HEK293T (cell line): Measurements from ENCODE around the gene YTHDF1.

ENCODE experiments used
- CTCF ChIA-PET: fragments of 350-600 bp; formaldehyde crosslinking; extraction: SDS; loops from one replicate; lab custom pipeline; 2021; ENCODE audit warnings: antibody characterized with exemption, inconsistent platforms; lab: Yijun Ruan, JAX
- POLR2A ChIA-PET: fragments of 350-600 bp; formaldehyde crosslinking; extraction: SDS; loops from one replicate; lab custom pipeline; 2020; ENCODE audit warnings: antibody characterized with exemption, inconsistent platforms; lab: Yijun Ruan, JAX
- DNase-seq: peaks from one replicate; pipeline ENCODE4 v3.0.0; 2012; ENCODE audit warnings: mixed read lengths; ENCODE audit errors: extremely low spot score
- ARNT ChIP-seq: fragments of 450-650 bp; IDR thresholded peaks from 2 replicates; pipeline ENCODE4 v1.6.1; 2017; ENCODE audit warnings: mild to moderate bottlenecking
- BHLHE40 ChIP-seq: fragments of 450-650 bp; IDR thresholded peaks from 2 replicates; pipeline ENCODE4 v1.6.1; 2016; ENCODE audit warnings: mild to moderate bottlenecking, moderate library complexity, borderline replicate concordance
- CTBP1 ChIP-seq: fragments of 450-650 bp; IDR thresholded peaks from 2 replicates; pipeline ENCODE4 v1.6.1; 2016; ENCODE audit warnings: borderline replicate concordance
- ELF4 ChIP-seq: fragments of 450-650 bp; IDR thresholded peaks from 2 replicates; pipeline ENCODE4 v1.6.1; 2017; ENCODE audit warnings: antibody characterized with exemption
- FOXA1 ChIP-seq: fragments of 450-650 bp; IDR thresholded peaks from 2 replicates; pipeline ENCODE4 v1.6.1; 2016; ENCODE audit warnings: mild to moderate bottlenecking
- FOXK2 ChIP-seq: fragments of 450-650 bp; IDR thresholded peaks from 2 replicates; pipeline ENCODE4 v1.6.1; 2016; ENCODE audit warnings: mild to moderate bottlenecking
- FOXM1 ChIP-seq: fragments of 450-650 bp; IDR thresholded peaks from 2 replicates; pipeline ENCODE4 v1.6.1; 2017; ENCODE audit warnings: mild to moderate bottlenecking, borderline replicate concordance
- HDGF ChIP-seq: fragments of 450-650 bp; IDR thresholded peaks from 2 replicates; pipeline ENCODE4 v1.6.1; 2017; ENCODE audit warnings: antibody characterized with exemption, borderline replicate concordance
- L3MBTL2 ChIP-seq: fragments of 450-650 bp; conservative IDR thresholded peaks from 2 replicates; pipeline ENCODE4 v1.6.1; 2016; ENCODE audit warnings: mild to moderate bottlenecking
- LEF1 ChIP-seq: fragments of 450-650 bp; IDR thresholded peaks from 2 replicates; pipeline ENCODE4 v1.6.1; 2017; ENCODE audit warnings: mild to moderate bottlenecking, borderline replicate concordance
- NFRKB ChIP-seq: fragments of 450-650 bp; IDR thresholded peaks from 2 replicates; pipeline ENCODE4 v1.6.1; 2016; ENCODE audit warnings: mild to moderate bottlenecking, moderate library complexity
- PKNOX1 ChIP-seq: fragments of 450-650 bp; IDR thresholded peaks from 2 replicates; pipeline ENCODE4 v1.6.1; 2016
- SP1 ChIP-seq: fragments of 450-650 bp; IDR thresholded peaks from 2 replicates; pipeline ENCODE4 v1.6.1; 2017
- SUZ12 ChIP-seq: fragments of 450-650 bp; IDR thresholded peaks from 2 replicates; pipeline ENCODE4 v1.6.1; 2016; ENCODE audit warnings: mild to moderate bottlenecking
- TARDBP ChIP-seq: fragments of 450-650 bp; IDR thresholded peaks from 2 replicates; pipeline ENCODE4 v1.6.1; 2016
- ZNF384 ChIP-seq: fragments of 450-650 bp; IDR thresholded peaks from 2 replicates; pipeline ENCODE4 v1.6.1; 2016

The YTHDF1 gene

DNA sequence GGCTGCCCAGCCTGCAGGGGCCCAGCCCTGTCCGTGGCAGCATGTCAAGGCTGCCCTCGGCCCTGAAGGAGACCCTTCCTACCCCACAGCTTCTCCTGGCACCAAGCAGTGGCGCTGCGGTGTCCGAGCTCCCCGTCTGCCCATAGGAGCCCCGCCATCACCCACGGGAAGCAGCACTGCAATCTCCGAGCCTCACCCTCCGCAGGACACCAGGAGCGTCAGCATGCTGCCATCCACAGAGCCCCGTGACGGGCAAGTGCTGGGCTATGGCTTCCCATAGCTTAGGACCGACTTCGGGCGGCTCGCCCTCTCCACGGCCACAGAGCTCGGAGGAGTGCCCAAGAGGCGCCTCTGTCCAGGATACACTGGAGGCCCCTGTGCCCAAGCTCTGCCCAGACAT lies 25.1 kb downstream of the YTHDF1 start:
- ChIA-PET POLR2A (interaction anchor here (1.4 kb wide), 1 partner anchor 9 kb away, joined by 3 read pairs; no protein-coding TSS in a partner anchor), CTCF (no interaction called here)
- TF ChIP-seq PKNOX1, result no peak
- no peak for TF ChIP-seq FOXK2
- no peak for TF ChIP-seq SUZ12
- no peak for TF ChIP-seq FOXA1
- no peak for TF ChIP-seq SP1
- no peak for TF ChIP-seq L3MBTL2
- no peak for TF ChIP-seq CTBP1
- no peak for TF ChIP-seq ELF4
- TF ChIP-seq HDGF, result no peak
- TF ChIP-seq NFRKB, result no peak
- TF ChIP-seq ZNF384, result no peak
- TF ChIP-seq LEF1, result no peak
- no peak for TF ChIP-seq BHLHE40
- no peak for TF ChIP-seq ARNT
- no peak for TF ChIP-seq FOXM1
- no peak for DNase-seq

DNA sequence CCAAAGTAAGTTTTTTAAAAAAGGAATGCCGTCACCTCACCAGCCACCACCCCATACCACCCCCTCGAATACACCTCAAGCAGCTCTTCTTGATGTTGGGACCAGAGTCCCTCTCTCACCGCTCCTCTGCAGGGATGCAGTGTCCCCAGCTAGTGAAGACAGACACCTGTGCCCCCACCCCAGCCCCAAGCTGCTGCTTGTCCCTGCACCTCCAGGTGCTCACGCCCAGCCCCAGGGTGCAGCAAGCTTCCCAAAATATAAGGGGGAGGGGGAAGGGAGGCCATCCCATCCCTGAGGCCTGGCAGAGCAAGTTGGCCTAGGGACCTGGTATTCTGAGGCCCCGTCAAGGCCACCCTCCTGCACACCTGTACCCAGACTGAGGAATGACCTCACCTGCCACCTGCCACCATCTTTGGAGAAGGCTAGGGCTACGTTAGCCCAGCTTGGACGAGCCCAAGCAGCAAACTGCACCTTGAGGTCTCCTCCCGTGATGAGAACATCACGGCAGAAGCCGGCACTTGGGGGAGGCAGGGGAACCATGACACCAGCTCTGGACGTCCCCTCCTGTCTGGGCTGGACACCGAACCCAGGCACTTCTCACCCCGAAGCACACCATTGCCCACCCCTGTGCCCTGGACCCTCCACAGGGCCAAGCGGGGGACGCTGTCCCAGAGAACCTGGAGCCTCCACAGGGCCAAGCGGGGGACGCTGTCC lies 25.9 kb downstream of the YTHDF1 start:
- DNase-seq, result no peak
- TF ChIP-seq SP1, result no peak
- TF ChIP-seq L3MBTL2, result no peak
- TF ChIP-seq ZNF384, result no peak
- no peak for TF ChIP-seq PKNOX1
- TF ChIP-seq LEF1, result no peak
- TF ChIP-seq SUZ12, result no peak
- TF ChIP-seq HDGF, result no peak
- TF ChIP-seq ELF4, result no peak
- no peak for TF ChIP-seq FOXM1
- no peak for TF ChIP-seq FOXK2
- TF ChIP-seq ARNT, result no peak
- TF ChIP-seq TARDBP, result no peak
- no peak for TF ChIP-seq NFRKB
- POLR2A ChIA-PET, result interaction anchor here (1.4 kb wide), 1 partner anchor 10 kb away, joined by 3 read pairs; no protein-coding TSS in a partner anchor
- CTCF ChIA-PET, result no interaction called here

DNA sequence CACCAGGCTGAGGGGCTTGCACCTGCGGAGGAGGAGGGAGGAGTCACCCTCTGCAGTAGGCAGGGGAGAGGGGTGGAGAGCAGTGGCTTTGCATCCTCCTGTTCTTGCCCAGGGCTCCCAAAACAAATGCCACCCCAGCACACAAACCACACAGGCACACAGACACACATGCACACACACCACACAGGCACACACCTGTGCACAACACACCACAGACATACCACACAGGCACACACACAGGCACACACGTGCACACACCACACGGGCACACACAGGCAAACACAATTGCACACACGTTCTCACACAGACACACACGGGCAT lies 26.6 kb downstream of the YTHDF1 start:
- POLR2A ChIA-PET, result no interaction called here
- CTCF ChIA-PET, result no interaction called here
- no peak for DNase-seq
- TF ChIP-seq FOXM1 (no peak), TARDBP (no peak), ZNF384 (no peak), BHLHE40 (no peak), NFRKB (no peak), ARNT (no peak), SUZ12 (no peak), LEF1 (no peak), ELF4 (no peak), L3MBTL2 (no peak), PKNOX1 (no peak), FOXK2 (no peak), SP1 (no peak), HDGF (no peak), CTBP1 (no peak), FOXA1 (no peak)

DNA sequence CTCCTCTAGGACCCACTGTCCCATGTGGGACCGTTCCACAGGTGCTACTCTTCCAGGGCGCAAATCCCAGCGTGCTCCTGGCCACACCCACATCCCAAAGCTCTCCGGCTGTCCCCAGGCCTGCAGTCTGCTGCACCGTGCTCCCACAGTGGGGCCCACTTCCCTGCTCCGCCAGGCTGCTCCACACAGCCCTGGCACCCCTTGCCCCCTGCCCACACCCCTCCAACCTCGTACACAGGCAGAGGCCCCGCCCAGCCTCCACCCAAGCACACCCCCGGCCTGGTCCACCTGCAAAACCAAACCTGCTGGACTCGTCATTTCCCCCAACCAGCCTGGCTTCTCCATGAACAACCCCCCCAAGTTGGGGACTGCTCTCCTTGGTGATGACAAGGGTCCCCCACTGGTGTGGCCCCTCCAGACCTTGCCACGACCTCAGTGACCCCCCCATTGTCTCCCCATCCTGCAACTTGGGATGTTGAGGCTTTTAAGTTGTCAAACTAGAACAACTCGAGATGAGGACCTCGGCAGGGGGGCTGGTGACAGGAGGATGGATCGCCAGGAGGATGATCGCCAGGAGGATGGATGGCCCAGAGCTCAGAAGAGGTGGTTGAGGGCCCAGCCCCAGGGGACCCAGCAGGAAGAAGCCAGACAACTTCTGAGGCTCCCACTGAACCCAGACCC lies 27.1 kb downstream of the YTHDF1 start:
- ChIA-PET CTCF (no interaction called here), POLR2A (no interaction called here)
- DNase-seq, result no peak
- TF ChIP-seq BHLHE40, result no peak
- no peak for TF ChIP-seq ZNF384
- no peak for TF ChIP-seq SP1
- TF ChIP-seq PKNOX1, result no peak
- no peak for TF ChIP-seq NFRKB
- no peak for TF ChIP-seq FOXA1
- no peak for TF ChIP-seq LEF1
- TF ChIP-seq ELF4, result no peak
- TF ChIP-seq FOXM1, result no peak
- no peak for TF ChIP-seq CTBP1
- no peak for TF ChIP-seq FOXK2
- TF ChIP-seq SUZ12, result no peak
- TF ChIP-seq ARNT, result no peak
- no peak for TF ChIP-seq HDGF

DNA sequence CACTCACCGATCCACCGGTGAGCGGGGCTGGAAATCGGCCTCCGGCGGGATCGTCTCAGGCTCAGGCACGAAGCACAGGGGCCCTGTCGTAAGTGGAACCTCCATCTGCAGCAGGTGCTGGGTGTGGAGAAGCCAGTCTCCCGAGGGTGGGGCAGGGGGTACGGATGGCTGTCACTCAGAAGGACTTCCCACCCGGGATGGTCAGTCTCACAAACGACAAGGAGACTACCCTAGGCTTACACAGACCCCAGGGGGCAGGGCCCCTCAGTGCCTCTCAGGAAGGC lies 27.8 kb downstream of the YTHDF1 start:
- no peak for TF ChIP-seq ELF4
- TF ChIP-seq ZNF384, result no peak
- TF ChIP-seq ARNT, result no peak
- no peak for TF ChIP-seq SUZ12
- TF ChIP-seq NFRKB, result no peak
- no peak for TF ChIP-seq FOXM1
- CTCF ChIA-PET, result no interaction called here
- POLR2A ChIA-PET, result no interaction called here
- DNase-seq, result no peak
